Measurements from ENCODE around the gene CRB1.

GRCh38 chr1:197336571-197336970 lies 68.5 kb downstream of the CRB1 start:
- TF ChIP-seq CTCF (IDR thresholded peaks at IDR 0.05) (no peak), EZH2 (IDR thresholded peaks at IDR 0.05) (no peak)

Data from neural progenitor cell (in vitro differentiated cells).